Upper lobe of left lung (tissue), 4 donors: ENCODE data around the gene RARB.

Source experiments
- POLR2A ChIP-seq, 4 donors: fragments of 450-650 bp; IDR thresholded peaks; one replicate each; pipeline ENCODE4 v1.5.1; 2016 to 2017; ENCODE audit warnings: antibody characterized with exemption in 4 of 4, mild to moderate bottlenecking in 2 of 4
- TF ChIP-seq, protein P1 (sequence below), 6 experiments: fragments of 450-650 bp in 4 of 6; fragments of 200-600 bp in 2 of 6; sonication (generic) in 2 of 6; IDR thresholded peaks; one replicate each; pipeline ENCODE4 v1.5.1; 2016 to 2019; ENCODE audit warnings: antibody characterized with exemption in 6 of 6

DNA sequence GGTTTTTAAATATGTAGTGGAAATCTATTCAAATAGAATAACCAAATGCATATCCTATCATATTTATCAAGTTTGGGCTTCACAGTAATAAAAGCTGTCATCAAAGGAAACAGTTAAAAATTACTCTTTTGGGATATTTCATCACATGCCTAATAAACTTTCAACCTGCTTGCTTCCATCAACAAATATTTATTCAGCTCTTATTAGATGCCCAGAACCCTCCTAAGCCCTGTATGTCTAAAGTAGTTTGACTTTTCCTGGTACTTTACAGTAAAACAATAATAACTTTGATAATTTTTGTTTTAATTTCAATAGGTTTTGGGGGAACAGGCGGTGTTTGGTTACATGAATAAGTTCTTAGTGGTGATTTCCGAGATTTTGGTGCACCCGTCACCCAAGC, 37.5 kb upstream of the RARB start:
- TF ChIP-seq, protein P1, sequence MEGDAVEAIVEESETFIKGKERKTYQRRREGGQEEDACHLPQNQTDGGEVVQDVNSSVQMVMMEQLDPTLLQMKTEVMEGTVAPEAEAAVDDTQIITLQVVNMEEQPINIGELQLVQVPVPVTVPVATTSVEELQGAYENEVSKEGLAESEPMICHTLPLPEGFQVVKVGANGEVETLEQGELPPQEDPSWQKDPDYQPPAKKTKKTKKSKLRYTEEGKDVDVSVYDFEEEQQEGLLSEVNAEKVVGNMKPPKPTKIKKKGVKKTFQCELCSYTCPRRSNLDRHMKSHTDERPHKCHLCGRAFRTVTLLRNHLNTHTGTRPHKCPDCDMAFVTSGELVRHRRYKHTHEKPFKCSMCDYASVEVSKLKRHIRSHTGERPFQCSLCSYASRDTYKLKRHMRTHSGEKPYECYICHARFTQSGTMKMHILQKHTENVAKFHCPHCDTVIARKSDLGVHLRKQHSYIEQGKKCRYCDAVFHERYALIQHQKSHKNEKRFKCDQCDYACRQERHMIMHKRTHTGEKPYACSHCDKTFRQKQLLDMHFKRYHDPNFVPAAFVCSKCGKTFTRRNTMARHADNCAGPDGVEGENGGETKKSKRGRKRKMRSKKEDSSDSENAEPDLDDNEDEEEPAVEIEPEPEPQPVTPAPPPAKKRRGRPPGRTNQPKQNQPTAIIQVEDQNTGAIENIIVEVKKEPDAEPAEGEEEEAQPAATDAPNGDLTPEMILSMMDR (IDR thresholded peaks at IDR 0.05): no peak
- TF ChIP-seq POLR2A (IDR thresholded peaks at IDR 0.05): no peak
